HepG2 (cell line): Measurements from ENCODE around the gene SPNS2. TPM values are rescaled to one million over a fixed set of nuclear protein-coding genes. Genes with fewer than 3 reads are reported as not detected.

Source experiments
- AHR ChIP-seq: IDR thresholded peaks from 2 replicates; pipeline ENCODE4 v1.6.1; 2018; ENCODE audit warnings: missing genetic modification reagents, missing compliant biosample characterization
- CENPX ChIP-seq: sonication (generic); formaldehyde crosslinking; IDR thresholded peaks from 2 replicates; pipeline ENCODE4 v1.9.0; 2021; ENCODE audit warnings: mild to moderate bottlenecking, missing genetic modification reagents, moderate library complexity
- CREB1 ChIP-seq, 2 experiments: fragments of 450-650 bp in 1 of 2; IDR thresholded peaks; 2 replicates each; pipeline ENCODE4 v1.6.1; 2016 to 2017; ENCODE audit warnings: control low read depth in 1 of 2, mild to moderate bottlenecking in 1 of 2, missing compliant biosample characterization in 1 of 2, missing genetic modification characterization in 1 of 2
- DPF2 ChIP-seq: sonication (generic); formaldehyde crosslinking; IDR thresholded peaks from 2 replicates; pipeline ENCODE4 v1.4.0; 2020; ENCODE audit warnings: mild to moderate bottlenecking, low read depth, missing genetic modification reagents, borderline replicate concordance
- ETV5 ChIP-seq: IDR thresholded peaks from 2 replicates; pipeline ENCODE4 v1.6.1; 2018; ENCODE audit warnings: missing biosample characterization, missing genetic modification reagents, inconsistent platforms, borderline replicate concordance
- FOXA3 ChIP-seq: IDR thresholded peaks from 2 replicates; pipeline ENCODE4 v1.6.1; 2016; ENCODE audit warnings: missing genetic modification reagents, missing compliant biosample characterization
- MAFK ChIP-seq, 2 experiments: IDR thresholded peaks in 1 of 2; conservative IDR thresholded peaks in 1 of 2; 2 replicates each; pipeline ENCODE4 v1.6.1; 2011; ENCODE audit warnings: improper control_type of control experiment in 2 of 2, low read length in 2 of 2
- MBNL3 ChIP-seq: fragments of 250-450 bp; sonication (Bioruptor Pico); conservative IDR thresholded peaks from 2 replicates; pipeline ENCODE4 v1.8.0; 2022; ENCODE audit warnings: mild to moderate bottlenecking, inconsistent platforms
- NFKBIZ ChIP-seq: IDR thresholded peaks from 2 replicates; pipeline ENCODE4 v1.6.1; 2018; ENCODE audit warnings: missing genetic modification reagents, missing compliant biosample characterization
- RNF2 ChIP-seq: fragments of 450-650 bp; conservative IDR thresholded peaks from 2 replicates; pipeline ENCODE4 v1.6.1; 2016; ENCODE audit warnings: low read depth
- UBTF ChIP-seq: sonication (generic); formaldehyde crosslinking; IDR thresholded peaks from 2 replicates; pipeline ENCODE4 v1.4.0; 2020; ENCODE audit warnings: mild to moderate bottlenecking, missing genetic modification reagents
- YEATS2 ChIP-seq: sonication (generic); formaldehyde crosslinking; IDR thresholded peaks from 2 replicates; pipeline ENCODE4 v1.4.0; 2020; ENCODE audit warnings: missing genetic modification reagents, borderline replicate concordance
- ZBTB14 ChIP-seq: sonication (generic); formaldehyde crosslinking; IDR thresholded peaks from 2 replicates; pipeline ENCODE4 v1.4.0; 2020; ENCODE audit warnings: missing genetic modification reagents
- ZBTB7B ChIP-seq: sonication (generic); formaldehyde crosslinking; IDR thresholded peaks from 2 replicates; pipeline ENCODE4 v1.4.0; 2020; ENCODE audit warnings: missing genetic modification reagents
- ZFP36 ChIP-seq: fragments of 150-350 bp; IDR thresholded peaks from 2 replicates; pipeline ENCODE4 v1.6.1; 2018; ENCODE audit warnings: borderline replicate concordance, low read length, low read depth; ENCODE audit not compliant: partially characterized antibody
- ZFP91 ChIP-seq: sonication (generic); formaldehyde crosslinking; IDR thresholded peaks from 2 replicates; pipeline ENCODE4 v1.9.0; 2022; ENCODE audit warnings: missing genetic modification reagents, mild to moderate bottlenecking, borderline replicate concordance
- ZMYM3 ChIP-seq: sonication (generic); formaldehyde crosslinking; IDR thresholded peaks from 2 replicates; pipeline ENCODE4 v1.5.1; 2020; ENCODE audit warnings: mild to moderate bottlenecking, missing genetic modification reagents
- ZNF17 ChIP-seq: sonication (generic); formaldehyde crosslinking; IDR thresholded peaks from 2 replicates; pipeline ENCODE4 v1.5.0; 2020; ENCODE audit warnings: mild to moderate bottlenecking, missing genetic modification reagents
- ZNF503 ChIP-seq: sonication (generic); formaldehyde crosslinking; IDR thresholded peaks from 2 replicates; pipeline ENCODE4 v1.4.0; 2020; ENCODE audit warnings: missing genetic modification reagents
- ZNF543 ChIP-seq: sonication (generic); formaldehyde crosslinking; IDR thresholded peaks from 2 replicates; pipeline ENCODE4 v1.4.0; 2020; ENCODE audit warnings: mild to moderate bottlenecking, missing genetic modification reagents
- ZNF772 ChIP-seq: sonication (generic); formaldehyde crosslinking; IDR thresholded peaks from 2 replicates; pipeline ENCODE4 v1.5.0; 2020; ENCODE audit warnings: mild to moderate bottlenecking, missing genetic modification reagents
- polyA plus RNA-seq, 8 experiments: library from polyadenylated mRNA; depleted of rRNA in 3 of 8; stranded (reverse) in 7 of 8; unstranded in 1 of 8; fragments of >200 nt; fragmentation: Illumina TruSeq in 4 of 8; extraction: Trizol in 4 of 8; gene quantifications; 2 replicates each; pipeline versions ENCODE4 v1.2.1 to v1.2.3, GENCODE V29; 2011 to 2016; ENCODE audit warnings: low read depth in 4 of 8, missing spikeins in 1 of 8, mixed read lengths in 1 of 8; ENCODE audit not compliant: insufficient read depth in 1 of 8
- total RNA-seq, 5 experiments: library from RNA; depleted of rRNA; stranded (reverse); fragments of >200 nt; fragmentation: Illumina TruSeq; extraction: Trizol; gene quantifications; 2 replicates each; pipeline ENCODE4 v1.2.3, GENCODE V29; 2016; ENCODE audit warnings: low read depth in 1 of 5

Gene SPNS2
- total and polyA plus RNA-seq, 2 of the 13 experiments (the other 11 are each of a cell fraction or from before 2014, with no cell fraction given) = 0.01 TPM; not detected in 1

- TF ChIP-seq UBTF (CRISPR knock-in tag) (peak; percentile 70), ZNF543 (CRISPR knock-in tag) (no peak), RNF2 (no peak), ZNF772 (CRISPR knock-in tag) (no peak), ETV5 (peak; percentile 82; the same call in 1 of the 2 replicates), CENPX (CRISPR knock-in tag) (no peak), FOXA3 (no peak), DPF2 (peak; percentile 18; the same call in 1 of the 2 replicates), AHR (CRISPR knock-in tag) (0 out of 2 replicates have a peak, but pooled peaks have one; percentile 4), CREB1 (IDR thresholded peaks at IDR 0.05) (no peak), CREB1 (CRISPR knock-in tag; IDR thresholded peaks at IDR 0.05) (no peak), YEATS2 (CRISPR knock-in tag) (peak; percentile 13; the same call in 1 of the 2 replicates), ZBTB7B (CRISPR knock-in tag) (peak; percentile 45; the same call in 1 of the 2 replicates), ZNF503 (CRISPR knock-in tag) (no peak), ZFP91 (peak; percentile 55; the same call in 1 of the 2 replicates), MAFK (conservative IDR thresholded peaks at IDR 0.05 in 1 of 2, IDR thresholded peaks at IDR 0.05 in 1 of 2; ENCODE audit: low read length in 2 of 2) (no peak), MBNL3 (CRISPR knock-in tag) (no peak), ZNF17 (CRISPR knock-in tag) (no peak), NFKBIZ (no peak), ZBTB14 (no peak), ZMYM3 (CRISPR knock-in tag) (peak; percentile 97), ZFP36 (peak; percentile 21)
Observed at GRCh38 chr17:4480929-4481898, 17.5 kb upstream of the SPNS2 start (continued).
